HG03039 (cell line): ENCODE measurements around the gene LAMB3.

Experiments
- ATAC-seq: cut with Tn5 transposase; IDR thresholded peaks from one replicate; pipeline ENCODE4 v1.9.1; 2021; ENCODE audit warnings: mild to moderate bottlenecking, moderate library complexity; ENCODE audit not compliant: unreplicated experiment

The LAMB3 gene

DNA sequence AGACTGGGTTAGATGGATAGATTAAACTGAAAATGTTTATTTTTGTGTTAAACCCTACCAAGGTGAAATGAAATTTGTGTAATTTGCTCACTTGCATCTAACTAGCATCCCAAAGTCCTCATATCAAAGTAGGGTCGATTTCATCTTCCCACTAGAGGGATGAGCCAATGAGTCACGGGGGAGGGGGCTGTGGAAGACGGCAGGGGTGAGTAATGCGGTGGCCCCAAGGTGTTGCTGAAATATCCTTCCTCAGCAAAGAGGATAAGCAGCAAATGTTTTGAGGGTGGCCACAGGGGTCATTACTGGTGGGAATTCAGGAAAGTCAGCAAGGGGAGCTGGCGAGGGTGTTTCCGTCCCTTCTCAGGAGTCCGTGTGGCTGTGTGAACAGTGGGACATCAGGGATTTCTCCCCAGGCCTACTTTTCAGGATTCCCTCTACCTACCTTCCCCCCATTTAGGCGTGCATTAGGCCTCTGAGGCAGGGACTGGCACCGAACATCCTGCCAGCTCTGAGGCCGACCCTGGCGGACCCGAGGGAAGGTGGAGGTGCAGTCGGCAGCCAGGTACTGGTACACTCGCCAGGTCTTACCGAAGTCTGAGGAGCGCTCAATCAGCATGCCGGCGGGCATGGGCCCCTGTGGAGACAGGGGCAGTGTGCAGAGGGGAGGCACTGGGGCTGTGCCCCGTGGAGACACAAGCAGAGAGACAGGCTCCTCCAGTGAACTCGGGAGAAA is 18.1 kb downstream of the LAMB3 start:
- no peak for ATAC-seq

DNA sequence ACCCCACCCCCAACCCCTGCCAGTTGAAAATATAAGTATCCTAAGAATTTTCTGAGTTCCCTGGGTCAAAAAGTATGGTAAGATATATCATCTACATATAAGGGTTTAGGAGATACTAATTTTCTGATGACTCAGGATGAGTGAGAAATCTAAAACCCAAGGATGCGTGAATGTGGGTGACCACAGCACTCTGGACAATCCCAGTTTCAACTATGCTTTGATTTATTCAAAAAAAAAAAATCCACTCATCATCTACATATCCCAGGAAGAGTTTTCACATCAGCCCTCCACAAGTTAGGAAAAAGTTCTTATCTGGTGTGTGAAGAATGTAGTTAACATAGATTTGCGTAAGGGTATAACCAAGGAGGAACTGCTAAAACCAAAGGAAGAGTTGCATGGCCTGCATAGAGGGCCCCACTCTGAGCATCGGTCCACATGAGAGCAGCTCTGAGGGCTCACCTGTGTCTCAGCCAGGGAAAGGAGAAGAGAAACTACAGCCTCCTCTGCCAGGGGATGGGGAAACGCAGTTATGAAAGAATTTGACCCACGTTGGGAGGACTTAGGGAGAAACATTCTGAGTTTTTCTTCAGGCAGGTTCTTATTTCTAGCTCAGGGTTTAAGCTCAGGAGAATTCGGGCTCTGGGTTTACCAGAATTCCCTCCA is 18.8 kb downstream of the LAMB3 start:
- no peak for ATAC-seq

DNA sequence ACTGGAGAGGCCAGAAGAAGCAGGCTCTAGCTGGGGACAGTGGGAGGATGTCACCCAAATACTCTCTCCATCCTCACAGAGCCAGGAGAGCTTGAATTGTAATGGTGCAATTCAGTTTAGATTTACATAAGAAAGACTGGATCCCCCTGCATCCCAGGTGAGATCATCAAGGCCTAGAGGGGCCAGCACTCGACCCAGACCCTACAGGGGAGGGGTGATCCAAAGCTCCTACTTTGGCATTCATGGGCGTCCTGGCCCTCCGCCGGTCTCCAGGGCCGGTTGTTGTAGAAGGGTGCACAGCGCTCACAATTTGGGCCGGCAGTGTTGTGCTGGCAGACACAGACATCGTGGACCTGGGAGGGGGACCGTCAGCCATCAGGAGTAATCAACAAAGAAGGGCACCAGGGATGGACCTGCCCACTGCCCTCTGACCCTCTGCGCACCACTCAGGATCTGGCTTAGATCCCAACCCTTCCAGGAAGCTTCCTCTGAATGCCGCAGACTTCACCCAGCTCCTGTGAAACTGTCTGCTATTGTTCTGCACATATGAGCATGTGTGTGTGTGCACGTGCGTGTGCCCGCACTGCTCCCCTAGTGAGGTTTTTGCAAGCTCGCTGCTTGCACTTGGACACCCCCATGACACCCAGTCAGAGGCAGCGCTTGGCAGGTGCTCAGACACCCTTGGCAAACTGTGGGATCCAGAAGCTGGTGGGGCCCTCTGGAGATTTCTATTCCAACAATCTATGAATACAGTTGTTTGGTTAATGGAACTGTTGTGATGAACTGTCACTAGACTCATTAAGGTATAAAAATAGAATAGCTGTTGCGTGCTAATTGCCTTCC is 21.6 kb downstream of the LAMB3 start:
- ATAC-seq: no peak

DNA sequence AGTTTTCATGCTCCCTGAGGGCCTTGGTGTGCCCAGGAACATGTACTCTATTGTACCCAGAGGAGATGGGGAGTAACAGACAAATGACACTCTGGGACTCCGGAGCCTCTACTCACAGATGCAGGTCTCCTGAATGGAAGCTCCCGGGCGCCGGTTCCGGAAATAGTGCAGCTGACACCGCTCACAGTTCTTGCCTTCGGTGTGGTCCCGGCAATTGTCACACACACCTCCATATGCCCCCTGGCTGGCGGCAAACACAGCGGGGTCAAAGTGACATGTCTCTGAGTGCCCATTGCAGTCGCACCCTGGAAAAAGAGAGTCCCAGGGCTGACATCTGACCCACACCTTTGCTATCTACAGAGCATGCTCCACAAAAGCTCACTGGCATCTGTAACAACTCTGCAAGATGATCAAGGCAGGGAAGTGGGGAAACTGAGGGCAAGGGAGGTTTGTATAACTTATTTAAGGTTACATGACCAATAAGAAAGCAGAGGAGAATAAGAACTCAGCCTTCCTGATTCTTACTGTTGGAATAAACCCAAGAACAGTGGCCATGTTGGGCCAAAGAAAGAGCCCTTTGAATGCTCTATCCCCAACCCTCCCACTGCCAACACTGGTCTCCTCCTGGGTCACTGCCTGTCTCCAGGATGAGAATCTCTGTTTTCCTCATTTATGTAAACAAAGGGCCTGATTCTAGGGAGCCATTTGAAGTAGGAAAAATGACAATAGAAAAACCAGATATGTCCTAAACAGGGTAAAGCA is 22.4 kb downstream of the LAMB3 start:
- ATAC-seq: no peak

DNA sequence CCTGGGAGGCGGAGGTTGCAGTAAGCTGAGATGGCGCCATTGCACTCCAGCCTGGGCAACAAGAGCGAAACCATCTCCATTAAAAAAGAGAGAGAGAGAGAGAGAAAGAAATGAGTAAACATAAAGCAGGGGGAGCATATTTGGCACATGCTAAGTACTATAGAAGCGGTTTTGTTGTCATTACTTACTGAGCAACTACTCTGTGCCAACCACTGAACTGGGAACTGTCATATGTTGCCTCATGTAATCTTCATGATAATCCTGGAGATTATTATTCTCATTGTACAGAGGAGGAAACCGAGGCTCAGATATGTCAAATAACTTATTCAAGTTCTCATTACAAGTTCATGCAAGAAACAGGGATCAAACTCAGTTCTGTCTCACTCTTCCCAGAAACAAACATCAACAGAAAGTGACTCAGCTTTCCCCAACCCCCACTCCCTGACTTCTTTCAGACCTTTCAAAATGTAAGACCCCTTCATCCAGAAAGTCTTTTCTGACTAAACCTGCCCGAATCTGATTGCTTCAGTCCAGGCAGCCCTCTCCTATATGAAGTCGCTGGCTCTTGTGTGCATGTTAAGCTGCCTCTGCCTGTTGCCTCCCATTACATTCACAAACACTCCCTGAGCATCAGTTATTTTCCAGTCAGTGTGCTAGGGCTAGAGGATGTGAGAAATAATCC is 23.5 kb downstream of the LAMB3 start:
- ATAC-seq: no peak

DNA sequence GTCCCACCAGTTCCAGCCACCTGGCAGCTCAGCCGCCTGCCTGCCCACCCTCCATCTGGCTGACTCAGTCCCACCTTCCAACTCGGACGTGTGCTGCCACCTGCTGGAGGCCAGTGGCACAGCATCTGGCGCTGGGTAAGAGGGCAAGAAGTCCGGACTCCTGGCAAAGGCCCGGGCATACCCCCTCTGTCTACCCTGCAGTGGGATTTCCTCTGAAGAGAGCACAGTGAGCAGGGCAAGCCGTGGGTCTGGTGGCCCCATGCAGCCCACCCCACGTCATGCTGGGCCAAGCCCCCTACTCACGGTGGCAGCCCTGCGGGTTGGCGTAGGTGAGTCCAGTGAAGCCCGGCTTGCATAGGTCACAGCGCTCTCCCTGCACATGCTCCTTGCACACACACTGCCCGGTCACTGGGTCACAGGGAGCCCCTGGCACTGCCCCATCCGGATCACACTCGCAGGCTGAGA is 24.5 kb downstream of the LAMB3 start:
- peak; percentile 80 for ATAC-seq

DNA sequence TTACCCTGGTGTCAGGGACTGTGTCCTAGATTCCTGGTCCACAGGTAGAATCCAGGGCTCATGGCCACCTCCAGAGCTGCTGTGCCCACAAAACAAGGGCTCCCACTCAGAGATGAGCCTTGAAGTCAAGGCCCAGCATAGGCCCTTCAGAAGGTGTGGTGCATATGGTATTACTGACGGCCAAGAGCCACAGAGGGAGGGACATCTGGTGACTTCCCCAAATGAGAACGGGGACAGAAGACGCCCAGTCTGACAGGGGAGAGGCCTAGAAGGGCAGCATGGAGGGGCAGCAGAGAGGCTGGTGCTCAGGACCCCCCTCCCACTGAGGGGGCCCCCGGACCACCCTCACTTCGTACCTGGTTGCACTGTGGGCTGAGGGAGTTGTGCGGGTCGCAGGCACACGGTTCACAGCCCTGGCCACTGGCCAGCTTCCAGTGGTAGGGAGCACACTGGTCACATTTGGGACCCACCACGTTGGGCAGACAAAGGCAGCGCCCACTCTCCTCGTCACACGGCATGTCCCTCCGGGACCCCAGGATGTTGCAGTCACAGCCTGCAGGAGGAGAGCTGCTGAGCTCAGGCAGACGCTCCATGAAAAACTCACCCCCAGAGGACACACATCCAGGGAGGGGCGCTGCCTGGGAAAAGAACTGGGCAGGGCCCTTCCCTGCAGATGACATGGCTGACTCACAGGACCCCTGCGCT is 25.0 kb downstream of the LAMB3 start:
- no peak for ATAC-seq

DNA sequence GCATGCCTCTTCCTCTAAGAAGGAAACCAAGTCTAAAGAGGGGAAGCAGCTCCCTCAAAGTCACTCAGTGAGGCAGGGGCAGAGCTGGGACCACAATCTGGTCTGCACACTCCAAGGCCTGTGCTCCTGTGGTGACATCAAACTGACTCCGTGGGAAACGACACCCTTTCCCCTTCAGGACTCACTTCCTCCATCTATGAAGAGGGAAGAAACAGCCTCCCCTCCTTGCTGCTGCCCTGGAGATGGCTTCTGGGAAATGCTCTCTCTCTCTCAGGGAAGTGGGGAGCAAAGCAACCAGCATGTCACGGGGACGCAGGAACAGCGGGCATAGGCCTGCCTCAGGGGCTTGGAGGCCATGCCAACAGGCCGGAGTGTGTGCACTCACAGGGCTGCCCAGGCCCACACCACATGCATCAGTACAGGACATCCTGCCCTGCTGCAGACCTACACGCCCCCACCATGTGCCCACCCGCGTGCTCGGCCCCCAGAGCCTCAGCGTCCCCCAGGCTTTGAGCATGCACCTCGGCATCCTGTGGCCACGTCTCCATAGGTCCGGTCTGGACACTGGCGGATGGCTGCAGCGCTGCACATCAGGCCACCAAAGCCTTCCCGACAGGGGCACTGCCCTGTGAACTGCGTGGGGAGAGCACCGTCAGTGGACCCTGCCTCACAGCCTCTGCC is 25.7 kb downstream of the LAMB3 start:
- ATAC-seq: no peak

DNA sequence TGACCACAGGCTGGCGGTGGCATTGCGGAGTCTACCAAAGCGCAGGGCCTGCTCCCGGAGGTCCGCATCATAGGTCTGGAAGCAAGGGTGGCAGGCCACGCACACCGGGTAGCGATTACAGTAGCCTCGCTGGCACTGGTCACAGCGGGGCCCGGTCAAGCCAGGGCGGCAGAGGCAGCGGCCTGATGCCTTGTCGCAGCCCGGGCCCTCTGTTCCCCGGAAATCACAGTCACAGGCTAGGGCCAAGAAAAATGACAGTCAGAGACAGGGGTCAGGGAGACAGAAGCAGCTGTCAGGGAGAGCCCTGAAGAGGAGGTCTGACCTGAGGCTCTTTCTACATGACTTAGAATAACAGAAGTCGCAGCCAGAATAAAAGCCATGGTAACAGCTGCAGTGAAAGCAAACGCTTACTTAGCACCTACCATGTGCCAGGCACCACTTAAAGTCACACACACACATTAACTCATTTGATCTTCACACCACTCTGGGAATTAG is 26.4 kb downstream of the LAMB3 start:
- ATAC-seq: no peak

DNA sequence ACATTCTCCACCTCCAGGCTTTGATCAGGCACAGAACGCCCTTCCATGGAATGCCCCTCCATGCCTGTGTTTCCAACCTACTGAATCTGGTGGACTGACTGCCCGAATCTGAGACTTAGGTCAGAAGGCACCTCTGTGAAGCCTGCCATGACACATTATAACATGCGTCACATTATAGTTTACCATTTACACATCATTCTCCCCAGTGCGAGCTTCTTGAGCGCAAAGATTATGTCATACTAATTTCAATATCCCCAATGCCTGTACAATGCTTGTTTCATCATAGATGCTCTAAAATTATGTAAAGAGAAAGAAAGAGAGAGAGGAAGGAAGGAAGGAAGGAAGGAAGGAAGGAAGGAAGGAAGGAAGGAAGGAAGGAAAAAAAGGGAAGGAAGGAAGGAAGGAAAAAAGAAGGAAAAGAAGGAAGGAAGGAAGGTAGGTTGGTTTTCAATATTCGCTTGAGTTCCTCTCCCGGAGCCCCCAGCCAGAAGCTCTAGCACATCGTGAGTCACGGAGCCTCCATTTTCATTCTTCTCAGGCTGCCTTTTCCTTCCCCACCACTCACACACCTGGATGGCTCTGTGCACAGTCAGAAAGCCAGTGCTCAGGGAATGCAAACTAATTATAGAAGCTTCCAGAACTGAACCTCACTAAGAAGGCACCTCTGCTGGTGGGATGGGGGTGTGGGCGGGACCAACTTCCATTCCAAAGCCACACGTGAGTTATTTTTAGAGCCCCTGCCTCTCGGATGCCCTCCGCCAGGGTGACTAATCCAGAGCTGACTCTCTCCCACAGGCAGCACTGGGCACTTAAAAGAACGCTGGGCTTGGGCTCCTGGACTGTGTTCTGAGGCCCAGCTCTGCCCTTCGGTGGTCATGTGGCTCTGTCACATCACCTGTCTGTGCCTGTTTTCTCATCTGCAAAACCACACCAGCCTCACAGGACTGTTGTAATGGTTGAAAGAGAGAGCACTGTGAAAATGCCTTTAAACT is 27.4 kb downstream of the LAMB3 start:
- ATAC-seq: no peak

DNA sequence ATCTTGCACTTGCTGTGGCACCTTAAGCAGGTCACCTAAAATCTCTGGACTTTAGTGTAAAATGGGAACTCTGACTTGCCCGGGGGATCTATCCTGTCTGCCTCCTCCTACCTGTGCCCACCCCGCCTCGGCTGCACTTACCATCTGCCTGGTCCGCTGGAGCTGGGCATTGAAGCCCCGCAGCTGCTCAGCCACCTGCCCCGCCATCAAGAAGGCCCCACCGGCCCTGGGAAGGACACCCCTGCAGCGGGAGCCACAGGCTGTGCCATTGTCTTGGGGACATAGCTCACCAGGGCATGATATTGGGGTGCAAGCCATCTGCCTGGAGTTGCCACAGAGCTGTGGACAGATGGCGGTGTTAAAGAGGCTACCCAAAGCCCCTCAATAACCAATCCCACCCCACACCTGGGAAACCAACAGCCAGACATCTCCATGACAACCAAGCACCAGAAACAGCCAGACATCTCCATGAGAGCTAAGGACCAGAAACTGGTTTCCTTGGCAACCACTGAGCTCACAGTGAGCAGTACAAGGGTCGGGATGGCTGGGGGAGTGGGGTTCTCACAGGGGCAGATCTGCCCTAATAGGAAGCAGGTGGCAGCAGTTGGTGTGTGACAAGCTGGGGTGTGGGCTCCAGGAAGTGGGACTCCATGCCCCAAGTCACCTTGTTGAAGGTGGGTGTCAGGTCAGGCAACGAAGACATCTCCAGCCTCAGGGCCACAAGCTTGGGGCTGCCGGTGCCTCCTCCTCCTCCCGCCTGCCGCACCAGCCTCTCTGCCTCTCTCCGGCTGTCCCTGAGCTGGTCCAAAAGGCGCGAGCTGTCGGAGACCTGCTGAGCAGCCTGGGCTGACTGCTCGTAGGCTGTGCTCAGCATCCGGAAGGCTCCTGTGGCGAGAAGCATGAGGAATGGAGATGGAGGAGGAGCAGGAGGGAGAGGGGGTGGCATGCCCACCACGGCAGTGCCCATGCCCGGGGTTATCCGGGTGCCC is 29.1 kb downstream of the LAMB3 start:
- no peak for ATAC-seq

DNA sequence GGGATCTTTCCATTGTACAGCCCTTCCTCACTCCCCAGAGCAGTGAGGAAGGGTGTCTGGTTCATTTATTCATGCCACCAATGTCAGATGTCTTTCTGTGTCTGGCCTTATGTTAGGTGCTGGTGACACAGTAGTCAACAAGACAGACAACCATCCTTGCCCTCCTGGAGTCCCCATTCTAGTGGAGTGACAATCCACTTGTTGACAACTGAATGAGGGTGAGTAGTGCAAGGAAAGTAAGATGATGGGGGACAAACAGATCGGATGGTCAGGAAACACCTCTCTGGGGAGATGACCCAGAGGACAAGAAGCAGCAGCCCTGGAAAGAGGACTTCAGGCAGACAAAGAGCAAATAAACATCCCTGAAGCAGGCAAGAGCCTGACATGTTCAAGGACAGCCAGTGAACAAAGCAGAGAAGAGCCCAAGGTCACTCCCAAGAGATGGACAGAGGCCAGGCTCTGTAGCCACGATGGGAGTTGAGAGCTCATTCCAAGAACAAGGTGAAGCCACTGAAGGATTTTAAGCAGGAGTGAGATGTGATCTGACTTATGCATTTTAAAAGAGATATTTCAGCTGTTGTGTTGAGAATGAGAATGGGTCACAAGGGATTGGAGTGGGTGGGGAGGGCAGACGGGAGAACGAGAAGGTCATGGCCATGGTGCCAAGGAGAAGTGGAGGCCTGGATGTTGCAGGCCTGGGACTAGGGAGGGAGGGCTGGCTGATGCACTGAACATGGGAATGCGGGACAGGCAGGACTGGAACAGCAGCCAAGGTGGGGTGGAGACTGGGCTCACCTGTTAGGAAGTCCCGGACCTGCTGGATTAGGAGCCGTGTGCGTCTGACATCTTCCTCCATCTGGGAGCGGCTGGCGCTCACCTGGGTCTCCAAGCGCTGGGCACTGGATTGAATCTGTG is 30.2 kb downstream of the LAMB3 start:
- ATAC-seq: no peak

DNA sequence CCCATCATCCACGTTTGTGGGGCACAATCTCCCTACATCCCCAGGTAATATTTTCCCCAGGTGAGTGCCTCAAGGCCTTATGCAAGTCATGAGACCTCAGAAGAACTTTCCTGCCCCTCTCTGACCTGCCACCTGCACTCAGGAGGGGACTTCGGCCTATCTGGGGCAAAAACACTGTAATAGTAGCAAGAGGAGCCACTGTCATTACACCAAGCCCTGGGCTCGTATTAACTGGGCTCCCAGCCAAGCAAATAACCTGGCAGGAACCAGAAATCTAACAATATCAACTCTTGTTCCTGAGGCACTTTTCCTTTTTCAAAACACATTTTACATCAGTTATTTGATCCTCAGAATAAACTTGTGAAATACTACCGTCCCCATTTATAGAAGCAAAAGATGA is 30.9 kb downstream of the LAMB3 start:
- ATAC-seq: no peak

DNA sequence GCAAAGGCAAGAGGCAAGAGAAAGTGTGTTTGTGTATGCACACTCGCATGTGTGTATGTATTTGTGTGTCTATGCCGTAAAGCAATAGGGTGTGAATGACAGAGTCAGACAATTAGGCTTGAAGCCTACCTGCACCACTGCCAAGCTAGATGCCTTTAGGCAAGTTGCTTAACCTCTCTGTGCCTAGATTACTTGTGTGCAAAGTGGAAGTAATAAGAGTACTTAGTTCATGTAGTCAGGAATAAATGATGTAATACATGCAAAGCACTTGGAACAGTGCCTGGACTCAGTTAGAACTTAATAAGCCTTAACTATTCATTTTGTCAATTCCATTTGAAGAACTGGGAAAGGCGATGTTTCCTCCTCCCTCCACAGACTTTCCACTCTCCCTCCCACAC is 31.7 kb downstream of the LAMB3 start:
- no peak for ATAC-seq

DNA sequence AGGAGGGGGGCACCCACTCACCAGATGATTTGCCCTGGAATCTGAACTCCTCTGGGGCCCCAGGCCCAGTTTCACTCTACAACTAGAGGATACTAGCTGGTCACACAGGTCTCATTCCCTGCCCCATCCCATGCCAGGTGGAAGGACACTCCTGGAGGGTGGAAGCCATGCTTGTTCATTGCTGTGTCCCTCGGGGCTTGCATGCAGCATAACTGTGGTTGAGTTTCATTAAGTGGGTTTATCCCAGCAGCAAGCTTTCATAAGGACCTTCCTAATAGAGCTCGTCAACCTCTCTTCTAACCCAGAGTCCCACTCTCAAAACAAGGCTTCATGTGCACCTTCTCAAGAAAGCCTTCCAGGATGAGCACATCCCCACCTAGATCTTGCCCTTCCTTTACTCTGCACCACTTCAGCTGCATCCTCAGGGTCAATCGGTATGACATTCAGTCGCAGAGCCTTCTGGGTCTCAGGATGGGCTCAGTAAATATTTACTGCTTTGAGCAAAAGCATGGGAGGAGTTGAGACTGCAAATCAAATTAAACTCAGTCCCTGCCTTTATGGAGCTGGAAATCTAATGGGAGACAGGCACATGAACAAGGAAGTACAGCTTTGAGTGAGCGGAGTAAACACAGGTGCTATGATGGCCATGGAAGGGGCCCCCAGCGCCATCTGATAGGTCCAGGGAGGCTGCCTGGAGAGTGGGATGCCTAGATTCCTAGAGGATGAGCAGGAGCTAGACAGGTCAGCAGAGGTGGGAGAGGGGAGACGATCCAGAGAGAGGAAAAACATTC is 32.3 kb downstream of the LAMB3 start:
- ATAC-seq: no peak
